ENCODE results near the gene PHF23.

The PHF23 gene

GRCh38 chr17:7239091-7240027 lies at the start of gene PHF23:
PHF23 (minus strand) TSS chr17:7239457; CDS start chr17:7239279, 178 bp downstream.
- DNase-seq = peak; percentile 99

- DNase-seq = no peak
Observed at GRCh38 chr17:7285679-7286078, 46.4 kb upstream of the PHF23 start.

GRCh38 chr17:7284911-7285310 lies 45.7 kb upstream of the PHF23 start:
- DNase-seq = no peak

GRCh38 chr17:7283471-7284216 lies 44.4 kb upstream of the PHF23 start:
- no peak for DNase-seq

DNA sequence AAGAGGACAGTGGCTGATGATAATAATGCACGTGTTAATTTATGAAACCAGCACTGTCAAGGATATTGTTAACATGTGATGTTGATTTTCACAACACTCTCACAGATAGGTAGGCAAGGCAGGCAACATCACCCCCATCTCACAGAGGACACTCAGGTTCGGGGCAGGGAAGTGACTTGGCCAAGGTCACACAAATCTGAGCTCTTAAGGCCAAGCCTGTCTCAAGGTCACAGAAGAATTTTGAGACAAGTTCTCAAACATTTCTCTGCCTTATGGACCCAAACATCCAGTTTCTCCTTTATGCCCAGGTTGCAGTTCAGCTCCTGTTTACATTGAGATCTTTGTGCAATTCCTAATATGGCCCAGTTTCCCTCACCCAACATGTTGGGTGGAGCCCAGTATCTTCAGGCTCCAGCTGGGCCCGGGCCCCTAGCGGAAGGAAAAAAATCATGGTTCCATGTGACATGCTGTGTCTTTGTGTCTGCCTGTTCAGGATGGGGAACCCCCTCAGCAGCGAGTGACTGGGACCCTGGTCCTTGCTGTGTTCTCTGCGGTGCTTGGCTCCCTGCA lies 43.6 kb upstream of the PHF23 start:
- no peak for DNase-seq

GRCh38 chr17:7281953-7282751 lies 42.9 kb upstream of the PHF23 start:
- no peak for DNase-seq

- DNase-seq = peak; percentile 8 to 65
Observed at GRCh38 chr17:7281074-7281952, 42.1 kb upstream of the PHF23 start, which contains the start of gene SLC2A4. SLC2A4 (plus strand) TSS chr17:7281718; CDS start chr17:7281935, 217 bp downstream.

- peak; percentile 58 to 66 for DNase-seq
Observed at GRCh38 chr17:7280519-7281073, 41.3 kb upstream of the PHF23 start.

- DNase-seq = no peak
Observed at GRCh38 chr17:7279448-7279847, 40.2 kb upstream of the PHF23 start.

GRCh38 chr17:7266784-7267183 lies 27.5 kb upstream of the PHF23 start:
- DNase-seq = no peak

DNA sequence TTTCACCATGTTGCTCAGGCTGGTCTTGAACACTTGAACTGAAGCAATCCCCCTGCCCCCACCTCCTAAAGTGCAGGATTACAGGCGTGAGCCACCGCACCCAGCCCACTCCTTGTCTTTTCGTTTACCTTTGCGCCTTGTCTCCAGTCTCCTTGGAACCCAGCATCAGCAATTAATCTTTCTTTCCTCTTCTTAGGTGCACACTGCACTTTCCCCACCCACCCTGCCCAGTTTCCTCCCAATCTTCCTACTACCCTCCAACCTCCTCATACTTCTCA lies 24.5 kb upstream of the PHF23 start:
- no peak for DNase-seq

- no peak for DNase-seq
Observed at GRCh38 chr17:7262935-7263800, 23.9 kb upstream of the PHF23 start.

DNA sequence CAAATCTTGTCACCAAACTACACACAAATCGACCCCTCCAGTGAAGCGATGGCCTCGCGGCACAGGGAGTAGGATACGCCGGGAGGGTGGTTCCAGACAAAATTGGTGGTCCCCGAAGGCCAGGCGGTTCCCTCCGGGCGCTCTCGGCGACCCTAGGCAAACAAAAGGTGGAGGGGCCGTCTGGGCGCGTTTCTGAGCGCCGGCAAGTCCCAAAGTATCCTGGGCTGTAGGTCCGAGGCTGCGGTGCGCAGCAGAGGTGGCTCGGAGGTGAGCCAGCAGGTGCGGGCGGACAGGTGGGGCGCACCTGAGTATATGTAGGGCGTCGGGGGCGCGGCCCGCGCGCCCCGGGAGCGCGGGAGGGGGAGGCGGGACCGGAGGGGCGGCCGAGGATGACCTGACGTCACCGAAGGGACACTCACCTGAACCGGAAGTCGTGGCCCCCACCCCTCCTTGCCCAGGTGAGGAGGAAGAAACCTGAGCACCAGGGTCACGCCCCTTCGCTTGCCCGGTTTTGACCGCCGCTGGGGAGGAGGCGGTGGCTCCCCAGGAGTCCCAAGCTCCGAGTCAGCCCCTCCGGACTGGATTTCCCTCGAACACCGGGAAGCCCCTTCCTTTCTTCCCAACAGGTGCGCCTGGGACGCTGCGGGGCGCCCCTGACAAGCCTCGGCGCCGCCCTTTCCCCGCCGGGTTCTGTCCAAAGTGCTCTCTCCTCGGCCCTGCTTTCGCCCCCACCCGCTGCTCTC lies 23.1 kb upstream of the PHF23 start, which contains the start of gene CLDN7:
CLDN7 (minus strand) TSS at position 287 of the 743 bp plus-strand sequence. CDS start 435 bp downstream, outside the sequence.
- DNase-seq = no peak

GRCh38 chr17:7261379-7262191 lies 22.3 kb upstream of the PHF23 start:
- DNase-seq = no peak

DNA sequence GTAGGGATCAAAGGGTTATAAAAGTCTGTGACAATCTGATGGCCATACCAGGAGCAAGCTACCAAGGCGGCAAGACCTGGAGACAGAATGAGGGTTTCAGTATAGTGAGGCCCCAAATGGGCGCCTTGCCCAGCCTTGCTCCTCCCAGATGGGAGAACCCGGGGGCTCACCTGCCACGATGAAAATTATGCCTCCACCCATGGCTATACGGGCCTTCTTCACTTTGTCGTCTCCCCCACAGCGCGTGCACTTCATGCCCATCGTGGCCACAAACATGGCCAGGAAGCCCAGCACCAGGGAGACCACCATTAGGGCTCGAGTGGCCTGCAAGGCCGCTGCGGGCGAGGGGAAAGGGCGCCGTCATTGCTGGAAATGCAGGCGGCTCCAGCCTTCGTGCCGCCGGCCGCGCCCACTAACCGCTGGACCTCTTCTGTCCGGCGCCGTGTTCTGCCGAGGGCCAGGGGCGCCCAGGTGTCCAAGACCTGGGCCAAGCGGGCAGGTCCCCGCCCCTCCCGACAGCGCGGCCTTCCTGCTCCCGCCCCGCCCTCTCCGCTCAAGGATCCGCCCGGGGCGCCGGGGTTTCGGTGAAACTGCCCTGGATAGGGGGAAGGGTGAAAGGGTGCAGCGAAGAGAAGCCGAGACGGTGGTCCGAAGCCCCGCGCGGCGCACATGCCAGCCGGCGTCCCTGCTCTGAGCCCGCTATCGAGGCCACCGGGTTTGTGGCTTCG lies 21.6 kb upstream of the PHF23 start:
- no peak for DNase-seq

DNA sequence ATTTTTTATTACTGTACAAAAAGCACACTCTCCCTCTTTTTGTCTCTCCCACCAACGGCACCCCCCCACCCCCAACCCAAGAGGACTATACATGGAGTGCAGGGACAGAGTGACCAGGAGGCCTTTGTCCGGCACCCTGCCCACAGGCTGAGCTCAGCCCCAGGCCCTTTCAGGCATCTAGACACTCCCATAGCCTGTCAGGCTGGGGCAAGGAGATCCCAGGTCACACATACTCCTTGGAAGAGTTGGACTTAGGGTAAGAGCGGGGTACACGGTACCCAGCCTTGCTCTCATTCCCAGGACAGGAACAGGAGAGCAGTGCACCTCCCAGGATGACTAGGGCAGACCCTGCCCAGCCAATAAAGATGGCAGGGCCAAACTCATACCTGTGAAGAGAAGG lies 20.9 kb upstream of the PHF23 start:
- no peak for DNase-seq

- no peak for DNase-seq
Observed at GRCh38 chr17:7259555-7259889, 20.3 kb upstream of the PHF23 start.

All from hippocampal formation (tissue), 2 donors.